H1 (cell line): Measurements from ENCODE around the gene UBASH3B. TPM values are rescaled to one million over a fixed set of nuclear protein-coding genes. Genes with fewer than 3 reads are reported as not detected.

Experiments
- CTCF ChIA-PET: fragments of 300-600 bp; sonication (Branson Sonifier 250); formaldehyde crosslinking; loops from one replicate; lab custom pipeline; 2021; ENCODE audit not compliant: partially characterized antibody; lab: Charles Lee
- POLR2A ChIA-PET: fragments of 300-600 bp; sonication (Branson Sonifier 250); formaldehyde crosslinking; loops from one replicate; lab custom pipeline; 2021; ENCODE audit warnings: inconsistent platforms; ENCODE audit not compliant: partially characterized antibody; lab: Charles Lee
- DNase-seq, 2 experiments: peaks; one replicate each; pipeline versions ENCODE4 v3.0.0 to v3.0.0-alpha.2; 2010 to 2022; ENCODE audit warnings: low spot score in 2 of 2, low read depth in 1 of 2, mixed read lengths in 1 of 2
- FAIRE-seq: peaks from 2 replicates; lab custom pipeline; 2011; peaks lifted over from hg19 to GRCh38; lab: Jason Lieb, UNC
- H2AFZ ChIP-seq: 2 replicates; pipeline ENCODE4 v1.8.1; 2012; ENCODE audit warnings: low read length, inconsistent platforms
- H2AK5ac ChIP-seq: 2 replicates; pipeline ENCODE4 v1.6.1; 2013; ENCODE audit warnings: low read depth, low read length
- H2BK120ac ChIP-seq: replicated peaks from 2 replicates; pipeline ENCODE3; 2013; ENCODE audit warnings: low read depth, low read length, inconsistent platforms
- H2BK12ac ChIP-seq: 2 replicates; pipeline ENCODE4 v1.6.1; 2013; ENCODE audit warnings: low read depth, low read length
- H2BK15ac ChIP-seq: 2 replicates; pipeline ENCODE4 v1.6.1; 2013; ENCODE audit warnings: low read length
- H2BK20ac ChIP-seq: 2 replicates; pipeline ENCODE4 v1.6.1; 2013; ENCODE audit warnings: low read length
- H2BK5ac ChIP-seq: 2 replicates; pipeline ENCODE4 v1.6.1; 2013; ENCODE audit warnings: low read depth, low read length
- H3K14ac ChIP-seq: 2 replicates; pipeline ENCODE4 v1.6.1; 2013; ENCODE audit warnings: inconsistent platforms; ENCODE audit not compliant: insufficient read length
- H3K18ac ChIP-seq: 2 replicates; pipeline ENCODE4 v1.6.1; 2013; ENCODE audit warnings: low read length; ENCODE audit errors: extremely low read depth
- H3K23ac ChIP-seq: 2 replicates; pipeline ENCODE4 v1.6.1; 2013; ENCODE audit warnings: inconsistent platforms; ENCODE audit not compliant: insufficient read length
- H3K23me2 ChIP-seq: 2 replicates; pipeline ENCODE4 v1.6.1; 2013; ENCODE audit warnings: low read depth, low read length
- H3K27ac ChIP-seq: 2 replicates; pipeline ENCODE4 v1.6.1; 2011; ENCODE audit warnings: low read depth, low read length, inconsistent platforms
- H3K27me3 ChIP-seq, 4 experiments: replicated peaks in 1 of 4; 1 replicate in 1 of 4; 2 replicates in 3 of 4; pipeline versions ENCODE4 v1.6.1 to v1.8.1; 2011 to 2013; ENCODE audit warnings: low read length in 3 of 4, mild to moderate bottlenecking in 3 of 4, inconsistent platforms in 2 of 4, mixed read lengths in 2 of 4, moderate library complexity in 1 of 4; ENCODE audit not compliant: control insufficient read depth in 3 of 4, insufficient read depth in 3 of 4; ENCODE audit errors: extremely low read depth in 1 of 4
- H3K36me3 ChIP-seq, 4 experiments: 2 replicates each; pipeline versions ENCODE4 v1.6.1 to v1.8.1; 2011 to 2013; ENCODE audit warnings: mild to moderate bottlenecking in 4 of 4, low read length in 3 of 4, moderate library complexity in 2 of 4, control low read depth in 1 of 4, inconsistent platforms in 1 of 4; ENCODE audit not compliant: insufficient read depth in 4 of 4, control insufficient read depth in 2 of 4
- H3K4ac ChIP-seq: replicated peaks from 2 replicates; pipeline ENCODE3; 2013; ENCODE audit warnings: low read length, low read depth, mixed read lengths, inconsistent platforms; ENCODE audit not compliant: insufficient read length
- H3K4me1 ChIP-seq, 4 experiments: replicated peaks in 1 of 4; 1 replicate in 1 of 4; 2 replicates in 3 of 4; pipeline versions ENCODE4 v1.6.1 to v1.8.1; 2011 to 2013; ENCODE audit warnings: low read length in 3 of 4, inconsistent platforms in 2 of 4, mixed read lengths in 1 of 4; ENCODE audit not compliant: insufficient read depth in 4 of 4, control insufficient read depth in 3 of 4
- H3K4me2 ChIP-seq, 2 experiments: 2 replicates each; pipeline versions ENCODE4 v1.6.1 to v1.8.1; 2011 to 2013; ENCODE audit warnings: low read depth in 2 of 2, low read length in 2 of 2, control low read depth in 1 of 2, inconsistent platforms in 1 of 2, mild to moderate bottlenecking in 1 of 2; ENCODE audit not compliant: insufficient read depth in 1 of 2
- H3K4me3 ChIP-seq, 4 experiments: fragments of 200-600, 300-600 bp in 1 of 4; sonication (generic), shearing (Covaris generic), sonication (Bioruptor Twin) in 1 of 4; 2 replicates each; pipeline versions ENCODE4 v1.5.1 to v1.8.1; 2011 to 2016; ENCODE audit warnings: low read length in 4 of 4, low read depth in 3 of 4, control low read depth in 2 of 4, inconsistent platforms in 2 of 4, mild to moderate bottlenecking in 2 of 4, mixed read lengths in 1 of 4, moderate library complexity in 1 of 4; ENCODE audit not compliant: insufficient read depth in 2 of 4; ENCODE audit errors: extremely low read depth in 1 of 4
- H3K56ac ChIP-seq: replicated peaks from 2 replicates; pipeline ENCODE3; 2013; ENCODE audit warnings: low read depth, mild to moderate bottlenecking, mixed read lengths, low read length, inconsistent platforms; ENCODE audit not compliant: insufficient read length
- H3K79me1 ChIP-seq: 2 replicates; pipeline ENCODE4 v1.6.1; 2013; ENCODE audit warnings: low read depth, low read length, control low read depth
- H3K79me2 ChIP-seq, 2 experiments: 2 replicates each; pipeline versions ENCODE4 v1.6.1 to v1.8.1; 2012 to 2013; ENCODE audit warnings: low read length in 2 of 2, mild to moderate bottlenecking in 2 of 2, inconsistent platforms in 1 of 2; ENCODE audit not compliant: insufficient read depth in 2 of 2, control insufficient read depth in 1 of 2
- H3K9ac ChIP-seq, 4 experiments: replicated peaks in 1 of 4; 1 replicate in 1 of 4; 2 replicates in 3 of 4; pipeline versions ENCODE4 v1.6.1 to v1.8.1; 2011 to 2013; ENCODE audit warnings: low read depth in 3 of 4, low read length in 3 of 4, control low read depth in 2 of 4, mild to moderate bottlenecking in 2 of 4, moderate library complexity in 2 of 4, inconsistent platforms in 1 of 4; ENCODE audit errors: extremely low read depth in 1 of 4
- H3K9me3 ChIP-seq, 2 experiments: 2 replicates each; pipeline versions ENCODE4 v1.6.1 to v1.8.1; 2012 to 2013; ENCODE audit warnings: mild to moderate bottlenecking in 2 of 2, moderate library complexity in 2 of 2, control low read depth in 1 of 2, inconsistent platforms in 1 of 2, low read depth in 1 of 2, low read length in 1 of 2, mixed read lengths in 1 of 2; ENCODE audit not compliant: insufficient read depth in 2 of 2
- H4K20me1 ChIP-seq, 2 experiments: replicated peaks in 1 of 2; 2 replicates each; pipeline versions ENCODE3 to v1.8.1; 2011 to 2013; ENCODE audit warnings: inconsistent platforms in 2 of 2, low read length in 2 of 2, mild to moderate bottlenecking in 1 of 2; ENCODE audit not compliant: insufficient read depth in 2 of 2, control insufficient read depth in 1 of 2
- H4K5ac ChIP-seq: 2 replicates; pipeline ENCODE4 v1.6.1; 2013; ENCODE audit warnings: low read length, low read depth, mixed read lengths, inconsistent platforms; ENCODE audit not compliant: insufficient read length
- H4K8ac ChIP-seq: 2 replicates; pipeline ENCODE4 v1.8.0; 2013; ENCODE audit warnings: mild to moderate bottlenecking, moderate library complexity, low read length, inconsistent platforms; ENCODE audit not compliant: insufficient read depth; ENCODE audit errors: extremely low read depth
- H4K91ac ChIP-seq: replicated peaks from 2 replicates; pipeline ENCODE3; 2013; ENCODE audit warnings: low read length, mixed read lengths, inconsistent platforms; ENCODE audit not compliant: insufficient read length
- CTCF ChIP-seq, 3 experiments: IDR thresholded peaks; 1 replicate in 2 of 3; 2 replicates in 1 of 3; pipeline versions ENCODE4 v1.5.1 to v1.6.1; 2011; ENCODE audit warnings: low read length in 3 of 3, mild to moderate bottlenecking in 3 of 3, inconsistent platforms in 2 of 3, low read depth in 1 of 3, moderate library complexity in 1 of 3; ENCODE audit not compliant: insufficient read depth in 1 of 3; ENCODE audit errors: control extremely low read depth in 1 of 3
- WGBS, 2 experiments: shearing (Covaris generic) in 1 of 2; methylation state at CpG; one replicate each; pipeline versions ENCODE4 v1.1.6 to v1.1.7; 2013 to 2015; ENCODE audit warnings: low lambda C conversion rate in 2 of 2, mixed read lengths in 2 of 2, inconsistent platforms in 1 of 2, low coverage in 1 of 2, missing lambda C conversion rate in 1 of 2; ENCODE audit not compliant: insufficient replicate concordance in 2 of 2, insufficient coverage in 1 of 2, insufficient read length in 1 of 2; ENCODE audit errors: extremely low coverage in 1 of 2, missing lambda C conversion rate in 1 of 2; 5-methylcytosine and 5-hydroxymethylcytosine counted together
- polyA plus RNA-seq, 7 experiments: library from polyadenylated mRNA; depleted of rRNA in 3 of 7; stranded (reverse) in 5 of 7; unstranded in 2 of 7; fragments of >200 nt in 5 of 7; fragments of 200-250 nt in 2 of 7; gene quantifications; 1 replicate in 5 of 7; 2 replicates in 1 of 7; 4 replicates in 1 of 7; pipeline versions ENCODE4 v1.2.1 to v1.2.3, GENCODE V29; 2011 to 2013; ENCODE audit warnings: missing spikeins in 2 of 7, mixed read lengths in 2 of 7
- total RNA-seq: library from RNA; stranded (reverse); fragmentation: NEBNext Ultra II Directional; extraction: Animal tissue kit (Norgen Biotek cat#: 25700); gene quantifications from 2 replicates; pipeline ENCODE4 v1.2.1, GENCODE V29; 2021

The UBASH3B gene
- total and polyA plus RNA-seq, 2 of the 8 experiments (the other 6 are each of a cell fraction or from before 2014, with no cell fraction given), result 7.5 to 9.5 TPM

DNA sequence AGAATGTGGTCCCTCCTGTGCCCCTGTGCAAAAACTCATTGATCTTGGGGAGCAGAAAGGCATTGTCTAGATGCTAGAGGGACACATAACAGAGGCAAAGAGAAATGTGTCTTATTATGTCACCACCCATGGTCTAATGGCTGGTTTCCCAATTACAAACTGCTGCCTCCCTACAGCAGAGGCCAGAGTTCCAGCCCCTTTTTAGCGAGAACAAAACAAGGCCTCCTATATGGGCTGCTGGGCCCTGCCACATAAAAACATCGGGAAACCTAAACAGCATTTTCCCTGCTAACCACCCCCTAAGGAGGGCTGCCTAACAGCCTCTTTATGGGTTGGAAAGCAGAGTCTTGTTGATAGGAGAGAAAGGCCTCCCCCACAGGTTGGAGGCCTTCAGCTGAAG, 107.6 kb downstream of the UBASH3B start:
- whole genome bisulfite sequencing, 2 experiments, result 92% methylated on average over 2 of the region's 2 CpGs; no CpG with 5 or more reads in 1 of the 2 experiments
- H4K91ac ChIP-seq, result no peak overlapping the region
- no peak overlapping the region for H3K27ac ChIP-seq
- TF ChIP-seq CTCF (IDR thresholded peaks at IDR 0.05; ENCODE audit: control extremely low read depth in 1 of 3, insufficient read depth in 1 of 3, low read depth in 1 of 3, low read length in 3 of 3), result no peak
- no peak overlapping the region for H3K4me2 ChIP-seq
- no peak overlapping the region; the same call in 1 of the 2 replicates for H3K18ac ChIP-seq
- no peaks in the 10 kb centered on the region for H3K79me2 ChIP-seq
- ChIA-PET CTCF (interaction anchor here (1.4 to 20.7 kb wide), 3 partner anchors 8 to 135 kb away, joined by 4 to 356 read pairs (median 44); no protein-coding TSS in a partner anchor), POLR2A (no interaction called here)
- no peak overlapping the region for H2BK120ac ChIP-seq
- no peak overlapping the region for H2AFZ ChIP-seq
- H3K36me3 ChIP-seq, result no peaks in the 10 kb centered on the region
- no peaks in the 10 kb centered on the region for H3K4me1 ChIP-seq
- H2BK15ac ChIP-seq, result no peak overlapping the region
- no peak overlapping the region for H3K9ac ChIP-seq
- H3K14ac ChIP-seq, result no peak overlapping the region
- H3K9me3 ChIP-seq, result no peaks in the 10 kb centered on the region
- no peak for FAIRE-seq
- no peak overlapping the region for H2AK5ac ChIP-seq
- H3K4me3 ChIP-seq, result no peak overlapping the region
- no peak overlapping the region for H4K5ac ChIP-seq
- no peak overlapping the region for H2BK20ac ChIP-seq
- H2BK12ac ChIP-seq, result no peak overlapping the region
- H3K56ac ChIP-seq, result no peak overlapping the region
- no peak overlapping the region for H3K23ac ChIP-seq
- H3K23me2 ChIP-seq, result no peaks in the 10 kb centered on the region
- H3K4ac ChIP-seq, result no peak overlapping the region
- no peaks in the 10 kb centered on the region for H4K20me1 ChIP-seq
- H3K27me3 ChIP-seq, result no peaks in the 10 kb centered on the region
- DNase-seq, result no peak
- H2BK5ac ChIP-seq, result no peak overlapping the region
- no peaks in the 10 kb centered on the region for H3K79me1 ChIP-seq
- H4K8ac ChIP-seq, result no peak overlapping the region
